HPDE6-E6E7 (cell line): ENCODE results near the gene TSR1.
"Not testable (repeated sequence)": the region's sequence is repeated elsewhere in the genome, so short reads cannot be mapped to it uniquely, and the experiment has no call there.

Source experiments
- DNase-seq: peaks from one replicate; pipeline ENCODE4 v3.0.0; 2011; ENCODE audit warnings: missing footprints; ENCODE audit errors: extremely low spot score

TSR1 gene

DNA sequence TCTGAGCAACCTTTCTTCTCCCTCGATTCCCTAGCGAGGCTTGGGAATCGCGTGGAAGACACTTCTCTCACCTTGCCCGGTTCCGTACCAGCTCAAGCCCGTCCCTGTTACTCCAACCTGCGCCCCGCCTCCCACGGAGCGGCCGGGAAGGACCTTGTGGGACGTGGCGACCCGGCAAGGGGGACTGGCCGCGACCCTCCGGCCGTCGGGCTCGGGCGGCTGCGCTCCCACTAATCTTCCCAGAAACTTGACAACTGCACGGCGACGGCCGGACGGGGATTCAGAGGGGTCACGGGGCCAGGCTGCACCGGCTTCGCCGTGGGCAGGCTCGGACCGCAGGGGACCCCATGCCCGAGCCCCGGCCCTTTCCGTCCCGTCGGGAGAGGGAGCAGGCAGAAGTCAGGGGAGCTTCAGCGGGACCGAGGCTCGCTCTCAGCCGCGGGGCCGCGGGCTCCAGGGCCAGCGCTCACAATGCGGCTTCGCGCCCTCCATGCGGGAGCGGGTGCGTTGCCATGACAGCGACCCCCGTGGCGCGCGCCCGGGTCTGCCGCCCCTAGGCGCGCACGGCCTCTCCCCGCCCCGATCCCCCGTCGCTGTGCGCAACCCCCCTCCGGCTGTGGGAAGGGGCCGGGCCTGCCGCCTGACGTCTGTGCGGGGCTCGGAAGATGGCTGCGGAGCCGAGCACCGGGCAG is 741 bp upstream of the TSR1 start, which contains the start of gene SGSM2:
TSS of gene SGSM2 (plus strand) at position 650 of the 692 bp plus-strand sequence. CDS start 188 bp downstream, outside the sequence.
- no peak for DNase-seq

DNA sequence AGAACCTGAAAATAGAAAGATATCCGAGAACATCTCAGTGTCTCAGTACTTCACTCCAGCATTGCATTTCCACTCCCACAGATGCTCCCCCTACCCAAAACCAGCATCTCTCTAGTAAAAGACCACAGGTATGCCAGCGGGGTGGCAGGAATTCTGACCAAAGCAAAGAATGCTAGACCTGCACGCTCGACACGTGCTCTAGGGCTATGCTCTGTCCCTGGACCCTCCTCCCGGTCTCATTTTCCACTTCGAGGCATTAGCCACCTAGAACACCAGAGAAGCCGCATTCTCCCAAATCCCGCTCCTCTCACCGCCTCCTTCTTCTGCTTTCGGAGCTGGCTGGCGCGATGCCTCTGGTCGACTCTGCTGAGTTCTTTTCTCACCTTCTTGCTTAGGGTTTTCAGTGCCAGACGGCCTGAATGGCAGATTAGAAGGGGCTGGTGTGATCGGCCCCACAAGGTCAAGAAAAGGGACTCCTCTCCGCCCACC is 487 bp downstream of the TSR1 start:
- no peak for DNase-seq

DNA sequence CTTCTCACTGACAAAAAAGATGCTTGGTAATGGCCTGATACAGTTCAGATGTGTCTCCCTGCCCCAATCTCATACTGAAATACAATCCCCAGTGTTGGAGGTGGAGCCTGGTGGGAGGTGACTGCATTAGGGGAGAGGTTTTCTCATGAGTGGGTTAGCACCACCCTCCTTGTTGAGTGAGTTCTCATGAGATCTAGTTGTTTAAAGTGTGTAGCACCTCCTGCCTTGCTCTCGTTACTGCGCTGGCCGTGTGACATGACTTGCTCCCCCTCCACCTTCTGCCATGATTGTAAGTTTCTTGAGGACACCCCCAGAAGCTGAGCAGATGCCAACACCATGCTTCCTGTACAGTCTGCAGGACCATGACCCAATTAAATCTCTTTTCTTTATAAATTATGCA is 5.0 kb downstream of the TSR1 start:
- DNase-seq, result no peak

DNA sequence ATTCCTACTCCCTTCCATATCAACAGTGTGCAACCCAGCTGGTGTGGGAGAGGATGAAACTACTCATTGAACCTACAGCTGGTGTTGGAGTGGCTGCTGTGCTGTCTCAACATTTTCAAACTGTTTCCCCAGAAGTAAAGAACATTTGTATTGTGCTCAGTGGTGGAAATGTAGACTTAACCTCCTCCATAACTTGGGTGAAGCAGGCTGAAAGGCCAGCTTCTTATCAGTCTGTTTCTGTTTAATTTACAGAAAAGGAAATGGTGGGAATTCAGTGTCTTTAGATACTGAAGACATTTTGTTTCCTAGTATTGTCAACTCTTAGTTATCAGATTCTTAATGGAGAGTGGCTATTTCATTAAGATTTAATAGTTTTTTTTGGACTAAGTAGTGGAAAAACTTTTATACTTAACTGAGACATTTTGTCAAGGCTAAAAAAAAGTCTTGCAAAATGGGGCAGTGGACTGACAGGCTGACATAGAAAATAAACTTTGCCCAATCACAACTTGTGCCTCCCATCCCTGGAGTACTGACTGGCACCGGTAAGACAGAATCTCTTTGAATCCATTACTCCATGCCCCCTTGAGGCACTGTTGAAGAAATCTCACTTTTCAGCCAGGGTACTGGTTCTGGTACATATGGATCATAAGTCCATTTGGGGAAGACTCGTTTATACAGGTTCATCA is 12.5 kb downstream of the TSR1 start:
- DNase-seq, result no peak

DNA sequence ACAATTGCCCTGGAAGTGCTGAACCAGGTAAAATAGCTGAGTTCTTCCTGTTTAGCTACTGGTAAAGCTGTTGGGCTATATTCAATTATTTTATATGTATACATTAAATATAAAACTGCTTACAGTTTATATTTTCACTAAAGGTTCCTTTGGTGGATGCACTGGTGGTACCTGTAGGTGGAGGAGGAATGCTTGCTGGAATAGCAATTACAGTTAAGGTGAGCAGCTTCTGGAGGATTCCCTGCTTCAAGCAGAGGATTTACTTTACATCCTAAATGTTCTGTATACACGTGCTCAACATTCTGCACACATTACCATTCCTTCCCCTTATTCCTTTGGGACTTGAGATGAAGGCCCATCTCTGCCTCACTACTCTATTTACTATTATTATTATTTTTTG is 14.9 kb downstream of the TSR1 start:
- DNase-seq, result no peak

DNA sequence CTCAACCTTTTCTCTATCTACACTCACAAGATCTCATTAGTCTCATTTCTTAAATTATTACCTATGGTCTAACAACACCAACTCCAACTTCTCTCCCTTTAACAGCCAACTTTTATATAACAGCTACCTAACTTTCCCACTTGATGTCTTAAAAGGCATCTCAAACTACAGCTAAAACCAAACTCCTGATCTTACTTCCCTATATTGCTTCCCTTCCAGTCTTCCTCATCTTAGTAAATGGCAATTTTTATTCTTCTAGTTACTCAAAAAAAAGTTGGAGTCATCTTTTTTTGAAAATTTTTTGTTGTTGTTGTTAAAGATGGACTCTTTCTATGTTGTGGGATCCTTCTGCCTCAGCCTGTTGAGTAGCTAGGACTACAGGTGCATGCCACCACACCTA is 17.2 kb downstream of the TSR1 start:
- DNase-seq, result no peak

DNA sequence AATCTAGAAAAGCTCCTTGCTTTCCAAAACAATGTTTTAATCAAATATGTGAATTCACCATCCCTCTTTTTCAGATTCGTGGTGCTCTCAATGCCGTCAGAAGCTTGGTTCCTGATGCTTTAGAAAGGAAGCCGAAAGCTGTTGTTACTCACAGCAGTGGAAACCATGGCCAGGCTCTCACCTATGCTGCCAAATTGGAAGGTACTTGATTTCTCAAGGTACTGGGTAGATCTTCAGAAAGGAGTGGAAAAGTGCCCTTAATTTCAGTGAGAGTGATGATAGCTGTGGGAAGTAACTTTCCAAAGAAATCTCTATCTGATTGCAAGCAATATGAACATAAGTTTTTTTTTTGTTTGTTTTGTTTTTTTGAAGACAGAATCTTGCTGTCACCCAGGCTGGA is 18.5 kb downstream of the TSR1 start:
- no peak for DNase-seq

DNA sequence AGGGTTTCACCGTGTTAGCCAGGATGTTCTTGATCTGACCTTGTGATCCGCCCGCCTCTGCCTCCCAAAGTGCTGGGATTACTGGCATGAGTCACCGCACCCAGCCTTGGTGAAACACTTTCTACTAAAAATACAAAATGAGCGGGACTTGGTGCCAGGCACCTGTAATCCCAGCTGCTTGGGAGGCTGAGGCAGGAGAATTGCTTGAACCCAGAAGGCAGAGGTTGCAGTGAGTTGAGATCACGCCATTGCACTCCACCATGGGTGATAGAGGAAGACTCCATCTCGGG is 19.4 kb downstream of the TSR1 start:
- not testable (repeated sequence) for DNase-seq

DNA sequence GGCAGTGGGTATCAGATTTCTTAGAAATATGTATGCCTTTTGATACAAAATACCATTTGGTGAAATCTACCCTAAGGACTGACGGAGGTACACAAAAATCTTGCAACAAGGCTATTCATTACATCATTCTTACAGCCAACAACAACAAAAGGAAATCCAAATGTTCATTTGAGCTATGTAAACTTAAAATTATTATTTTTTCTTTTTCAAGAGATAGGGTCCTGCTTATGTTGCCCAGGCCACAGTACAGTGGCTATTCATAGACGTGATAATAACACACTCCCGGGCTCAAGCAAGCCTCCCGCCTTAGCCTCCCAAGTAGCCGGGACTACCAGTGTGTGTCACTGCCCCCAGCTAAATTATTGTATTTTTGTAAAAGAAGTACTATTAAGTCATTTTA is 23.5 kb downstream of the TSR1 start:
- DNase-seq, result no peak

DNA sequence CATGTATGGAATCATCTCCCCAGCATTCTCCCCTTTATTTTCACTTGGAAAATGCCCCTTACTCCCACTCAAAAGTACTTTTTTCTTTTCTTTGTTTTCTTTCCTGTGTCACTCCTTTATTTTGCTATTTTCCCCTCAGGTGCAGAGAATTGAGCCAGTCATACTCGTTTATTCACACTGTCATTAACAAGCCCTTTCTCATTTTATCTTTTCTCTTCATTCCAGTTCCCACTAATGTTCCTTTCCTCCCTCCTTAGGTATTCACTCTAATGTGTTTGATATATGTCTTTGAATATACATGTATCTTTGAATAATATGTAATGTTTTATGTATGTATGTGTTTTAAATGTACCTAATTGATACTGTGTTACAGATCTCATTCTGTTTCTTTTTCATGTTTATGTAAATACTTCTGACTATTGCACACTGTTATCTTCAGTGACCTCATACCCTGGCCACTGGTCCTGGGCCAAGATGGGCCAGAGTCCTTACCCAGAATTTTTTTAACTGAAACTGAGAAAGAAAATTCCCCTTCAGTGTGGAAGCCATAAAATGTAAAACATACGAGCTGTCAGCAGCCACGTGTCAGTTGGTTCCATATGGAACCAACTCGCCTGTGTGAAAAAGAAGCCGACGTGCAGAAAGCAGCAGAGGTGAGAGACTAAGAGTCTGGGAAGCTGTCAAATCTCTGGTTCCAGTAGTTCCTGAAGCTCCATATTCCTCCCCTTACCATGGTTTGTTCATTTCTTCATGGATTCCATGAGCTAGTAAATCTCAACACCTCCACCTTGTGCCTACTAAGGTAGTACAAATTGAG is 26.7 kb downstream of the TSR1 start:
- no peak for DNase-seq

DNA sequence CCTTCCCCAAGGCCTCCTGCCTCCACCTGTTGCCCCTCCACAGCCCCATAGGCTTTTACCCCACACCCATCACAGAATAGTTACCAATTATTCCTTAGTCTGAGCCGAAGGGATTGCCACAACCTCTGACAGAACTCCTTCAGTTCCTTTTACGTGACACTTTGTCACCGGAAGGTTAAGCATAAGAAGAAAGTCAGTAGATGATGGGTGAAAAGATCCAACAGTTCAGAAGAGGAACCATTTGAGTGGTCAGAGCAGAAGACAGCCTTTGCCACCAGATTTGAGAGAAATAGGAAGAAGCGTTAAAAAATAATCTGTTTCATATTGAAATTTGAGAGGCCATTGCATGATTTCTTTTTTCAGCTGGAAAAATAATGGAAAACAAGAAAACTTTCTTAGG is 31.3 kb downstream of the TSR1 start:
- no peak for DNase-seq

DNA sequence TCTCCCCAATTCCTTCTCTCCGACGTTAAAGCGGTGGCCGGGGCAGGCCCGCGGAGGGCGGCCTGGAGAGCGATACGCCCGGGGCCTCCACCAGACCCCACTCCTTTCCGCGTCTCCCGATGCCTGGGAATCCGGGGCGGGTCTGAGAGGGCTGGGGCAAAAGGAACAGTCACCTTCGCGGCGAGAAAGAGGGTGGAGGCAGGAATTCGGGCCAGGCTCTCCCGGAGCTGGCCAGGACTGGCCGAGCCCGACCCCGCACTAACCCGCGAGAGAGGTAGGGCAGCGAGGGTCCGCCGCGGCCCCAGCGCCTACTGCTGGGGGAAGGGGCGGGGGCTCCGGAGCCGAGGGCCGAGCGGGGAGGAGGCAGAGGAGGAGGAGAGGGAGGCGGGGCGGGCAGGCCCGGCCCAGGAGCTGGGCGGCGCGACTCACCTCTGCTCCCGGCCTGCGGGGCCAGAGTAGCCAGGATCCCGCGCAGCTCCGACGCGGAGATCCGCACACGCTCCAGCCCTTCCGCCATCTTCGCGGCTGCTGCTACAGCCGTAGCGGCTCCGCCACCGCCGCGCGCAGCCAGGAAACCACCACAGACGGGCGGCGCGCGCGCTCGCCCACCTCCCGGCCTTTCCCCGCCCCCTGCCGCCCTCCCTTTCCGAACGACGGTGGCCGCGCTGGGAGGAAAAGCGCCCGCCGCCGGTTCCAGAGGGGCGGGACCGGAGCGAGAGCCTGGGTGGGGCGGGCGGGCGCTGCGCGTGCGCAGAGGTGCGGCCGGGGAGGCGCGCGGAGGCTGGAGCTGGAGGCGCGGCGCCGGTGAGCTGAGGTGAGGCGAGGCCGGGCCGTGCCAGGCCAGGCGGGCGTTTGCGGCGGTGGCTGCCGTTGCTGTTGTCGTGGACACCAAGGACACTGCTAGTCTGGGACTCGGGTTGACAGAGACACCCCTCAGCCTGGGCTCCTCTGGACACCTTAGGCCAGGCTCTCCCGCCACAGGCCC is 32.8 kb downstream of the TSR1 start, which contains the start of the genes SMG6 and SRR:
TSS of gene SMG6 (minus strand) at position 582 of the 985 bp plus-strand sequence. CDS start at position 517, 65 bp downstream.
TSS of gene SRR (plus strand) at position 747 of the 985 bp plus-strand sequence. CDS start 11,611 bp downstream, outside the sequence.
- peak; percentile 92 for DNase-seq

DNA sequence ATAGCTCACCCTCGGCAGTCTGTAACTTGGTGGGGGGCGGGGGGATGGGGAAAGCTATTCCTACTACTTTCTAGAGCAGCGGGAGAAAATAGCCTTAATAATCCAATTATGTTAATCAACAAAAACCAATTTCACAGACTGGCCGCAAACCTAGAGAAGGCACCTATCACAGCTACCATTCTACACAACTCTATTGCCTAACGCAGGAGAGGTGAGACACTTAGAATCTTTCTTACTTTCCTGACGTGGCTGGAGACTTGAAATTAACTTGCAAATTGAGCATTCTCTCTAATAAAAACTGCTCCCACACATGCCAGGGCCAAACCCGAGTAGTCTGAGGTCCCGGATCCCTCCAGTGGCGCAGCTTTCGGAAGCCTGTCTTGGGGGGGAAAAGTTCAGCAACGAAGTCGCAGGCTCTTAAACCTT is 33.5 kb downstream of the TSR1 start:
- peak; percentile 6 for DNase-seq

DNA sequence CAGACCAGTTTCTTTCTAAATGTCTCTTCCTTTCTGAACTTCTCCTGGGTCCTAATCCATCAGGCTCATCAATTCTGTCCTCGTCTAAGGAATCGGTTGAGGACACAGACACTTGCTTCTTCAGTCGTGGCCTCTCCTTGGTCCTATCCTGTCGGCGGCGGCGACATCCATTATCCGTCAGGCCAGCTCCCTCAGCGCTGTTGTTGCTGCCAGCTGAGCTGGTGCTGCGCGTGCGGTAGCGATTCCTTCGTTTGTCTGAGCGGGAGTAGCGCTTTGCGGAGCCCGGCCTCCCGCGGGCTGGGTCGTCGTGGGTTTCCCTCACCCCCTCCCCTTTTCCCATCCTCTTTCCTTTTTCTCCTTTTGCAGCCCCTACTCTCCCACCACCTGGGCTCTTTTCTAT is 36.5 kb downstream of the TSR1 start:
- no peak for DNase-seq

DNA sequence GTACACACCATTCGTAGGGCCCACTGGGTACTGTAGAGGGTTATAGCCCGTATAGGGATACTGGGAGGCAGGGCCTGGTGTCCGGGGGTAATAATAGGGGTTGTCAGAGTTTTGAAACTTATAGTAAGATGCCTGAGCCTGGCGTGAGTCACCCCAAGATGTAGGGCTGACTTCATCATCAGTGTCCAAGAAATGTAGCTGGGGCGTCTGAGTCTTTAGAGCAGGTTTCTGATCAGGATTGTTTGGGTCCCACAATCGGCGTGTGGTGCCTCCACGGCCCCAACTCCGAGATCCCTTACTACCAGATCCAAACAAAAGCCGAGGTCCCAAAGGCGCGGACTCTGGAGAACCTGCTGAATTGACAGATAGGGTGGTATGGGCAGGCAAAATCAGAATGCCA is 37.1 kb downstream of the TSR1 start:
- no peak for DNase-seq

DNA sequence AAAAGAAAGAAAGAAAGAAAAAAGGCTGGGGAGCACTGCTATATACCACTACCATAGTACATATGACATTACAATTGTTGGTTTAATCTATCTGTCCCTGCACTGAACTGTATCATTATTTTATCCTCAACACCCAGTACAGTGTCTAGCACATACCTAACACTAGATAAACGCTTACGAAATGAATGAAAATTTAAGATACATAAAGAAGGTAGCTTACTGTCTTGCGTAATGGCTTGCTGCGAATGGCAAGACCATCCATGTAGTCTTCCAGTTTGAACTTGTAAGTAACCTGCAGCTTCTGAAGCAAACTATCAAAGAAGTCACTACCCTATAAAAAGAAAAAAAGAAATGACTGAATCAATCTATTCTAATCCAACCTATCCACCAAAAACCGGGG is 39.2 kb downstream of the TSR1 start:
- no peak for DNase-seq

DNA sequence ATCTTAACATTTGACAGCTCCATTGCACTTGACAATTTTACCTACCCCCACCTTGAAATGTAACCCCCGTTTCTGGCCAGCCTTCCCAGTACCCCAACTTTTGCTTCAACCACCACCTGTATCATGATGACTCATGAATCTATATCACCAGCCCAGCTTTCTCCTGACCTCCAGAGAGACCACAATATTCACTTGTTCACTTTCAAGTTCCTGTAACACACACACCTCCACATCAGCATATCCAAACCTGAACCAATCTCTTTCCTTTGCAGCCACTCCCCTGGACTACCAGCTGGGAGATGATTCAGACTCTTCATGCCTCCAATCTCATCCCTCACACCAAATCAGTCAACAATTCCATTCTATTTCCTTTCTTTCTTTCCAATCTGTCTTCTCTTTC is 40.7 kb downstream of the TSR1 start:
- no peak for DNase-seq

DNA sequence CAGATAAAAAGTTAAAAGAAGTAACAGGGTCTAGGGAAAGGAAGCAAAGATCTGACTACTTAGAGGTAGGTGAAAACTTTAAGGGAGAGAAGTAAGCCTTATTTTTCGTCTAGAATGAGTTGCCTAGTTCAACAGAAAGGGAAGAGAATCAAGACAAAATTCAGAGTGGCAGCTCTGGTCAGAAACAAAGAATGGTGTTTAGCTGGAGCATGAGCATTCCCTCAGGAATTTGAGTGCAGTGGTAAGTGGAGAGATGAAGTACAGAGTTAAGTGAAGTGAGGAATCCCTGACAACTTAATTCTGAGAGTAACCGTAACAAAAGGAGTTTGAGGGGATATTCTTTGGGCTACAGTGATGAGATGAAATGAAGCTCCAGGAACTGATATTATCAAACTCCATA is 44.2 kb downstream of the TSR1 start:
- DNase-seq, result no peak

DNA sequence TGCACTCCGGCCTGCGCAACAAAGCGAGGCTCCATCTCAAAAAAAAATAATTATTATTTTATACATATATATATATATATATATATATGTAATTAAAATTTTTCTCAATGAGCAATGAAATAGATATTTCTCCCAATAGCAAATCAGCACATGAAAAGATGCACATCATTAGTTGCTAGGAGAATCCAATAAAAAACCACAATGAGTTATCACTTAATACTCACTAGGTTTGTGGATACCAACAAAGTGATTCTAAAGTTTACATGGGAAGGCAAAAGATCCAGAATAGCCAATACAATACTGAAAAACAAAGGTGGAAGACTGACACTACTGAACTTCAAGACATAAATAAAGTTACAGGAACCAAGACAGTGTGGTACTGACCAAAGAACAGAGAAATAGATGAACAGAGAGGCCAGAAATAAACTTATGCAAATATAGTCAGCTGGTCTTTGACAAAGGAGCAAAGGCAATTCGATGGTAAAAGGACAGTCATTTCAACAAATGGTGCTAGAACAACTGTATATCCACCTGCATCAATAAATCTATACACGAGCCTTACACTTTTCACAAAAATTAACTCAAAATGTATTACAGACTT is 46.3 kb downstream of the TSR1 start:
- DNase-seq, result no peak

DNA sequence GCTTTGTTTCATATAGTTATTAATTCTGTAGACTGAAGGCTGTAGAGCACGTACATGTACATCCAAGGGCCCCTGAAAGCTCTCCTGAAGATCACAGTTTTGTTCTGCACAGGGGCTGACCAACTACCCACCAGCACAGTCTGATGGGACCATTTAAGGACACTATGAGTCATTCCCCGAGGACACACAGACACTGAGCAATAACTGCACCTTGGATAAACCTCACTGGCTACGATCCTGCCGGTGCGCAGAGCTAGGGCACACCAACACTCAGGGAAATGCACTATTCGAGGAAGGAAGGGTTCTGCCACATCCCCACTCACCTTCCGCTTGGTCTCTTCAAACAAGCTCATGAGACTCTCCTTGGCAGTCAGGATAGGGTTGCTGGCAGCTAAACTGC is 53.0 kb downstream of the TSR1 start:
- DNase-seq, result no peak
